Measurements from ENCODE around the gene TMOD4. TPM values are rescaled to one million over a fixed set of nuclear protein-coding genes. Genes with fewer than 3 reads are reported as not detected.

TMOD4 gene
- total and polyA plus RNA-seq, 2 experiments from 2014 or later: 0.44 TPM; not detected in 1

DNA sequence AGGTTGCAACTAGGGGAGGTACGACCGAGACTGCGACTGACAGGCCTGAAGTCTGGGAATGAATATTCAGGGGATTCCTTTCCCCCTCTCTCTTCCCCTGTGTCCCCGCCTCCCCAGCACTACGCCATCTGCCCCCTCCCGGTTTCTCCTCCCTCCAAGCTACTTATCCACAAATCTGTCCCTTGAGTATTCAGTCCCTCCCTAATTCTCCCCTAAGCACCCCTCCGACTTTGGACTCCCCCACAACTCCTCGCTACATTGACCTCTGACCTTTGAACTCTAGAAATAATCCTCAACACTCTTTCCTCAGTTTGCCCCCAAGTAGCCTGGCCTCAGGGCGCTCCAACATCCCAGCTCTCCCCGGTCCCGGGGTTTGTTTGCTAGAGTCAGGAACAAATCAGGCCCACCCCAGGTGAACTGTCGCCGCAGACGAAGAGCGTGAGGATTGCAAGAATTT is 10.5 kb downstream of the TMOD4 start:
- peak; percentile 62 for DNase-seq (ENCODE audit: low spot score)
- H3K9me3 ChIP-seq (ENCODE audit: low read depth): no peaks in the 10 kb centered on the region
- peak overlapping the region; percentile 80 for H3K4me2 ChIP-seq
- peak overlapping the region; percentile 64 for H3K4me3 ChIP-seq
- no peaks in the 10 kb centered on the region for H4K20me1 ChIP-seq (ENCODE audit: insufficient read depth, poor library complexity, severe bottlenecking)
- peak overlapping the region; percentile 86 for H2AFZ ChIP-seq
- TF ChIP-seq CTCF (IDR thresholded peaks at IDR 0.05; ENCODE audit: poor library complexity) (no peak), EZH2phosphoT487 (IDR thresholded peaks at IDR 0.05; ENCODE audit: low read depth, severe bottlenecking, unreplicated experiment) (no peak), EZH2 (IDR thresholded peaks at IDR 0.05; ENCODE audit: borderline replicate concordance) (no peak)
- H3K4me1 ChIP-seq (ENCODE audit: insufficient read depth): peaks cover 15% of the 10 kb centered on the region
- no peaks in the 10 kb centered on the region for H3K27me3 ChIP-seq
- H3K36me3 ChIP-seq (replicated peaks; ENCODE audit: insufficient read depth, low read depth): no peaks in the 10 kb centered on the region
- peak overlapping the region; percentile 88 for H3K27ac ChIP-seq
- peaks cover 37% of the 10 kb centered on the region for H3K79me2 ChIP-seq
- no peaks in the 10 kb centered on the region for H3K9me2 ChIP-seq (replicated peaks; ENCODE audit: insufficient read depth)
- WGBS (ENCODE audit: low lambda C conversion rate, missing lambda C conversion rate): 3% methylated on average over 15 of the region's 15 CpGs

DNA sequence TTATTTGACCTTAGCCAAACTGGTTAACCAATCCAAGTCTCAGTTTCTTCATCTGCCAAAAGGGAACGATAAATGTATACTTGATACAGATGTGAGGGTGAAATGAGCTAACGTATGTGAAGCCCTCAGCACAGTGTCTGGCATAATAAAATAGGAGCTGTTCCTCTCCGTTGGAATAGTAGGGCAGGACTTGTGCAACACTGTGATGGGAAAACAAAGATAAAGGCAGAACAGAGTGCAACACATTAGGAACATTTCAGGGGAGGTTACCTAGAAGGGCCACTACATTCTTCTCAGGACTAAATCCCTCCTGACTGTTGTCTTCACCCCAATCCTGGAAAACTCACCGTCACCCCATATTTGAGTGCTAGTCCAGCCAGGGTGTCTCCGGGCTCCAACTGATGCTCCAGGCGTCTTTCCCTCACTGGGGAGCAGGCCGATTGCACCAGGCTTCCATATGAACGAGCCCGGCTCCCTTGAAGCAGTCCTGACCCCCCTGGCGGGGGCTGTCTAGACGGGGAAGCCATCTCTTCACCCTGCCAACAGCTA is 11.0 kb downstream of the TMOD4 start:
- no peak for DNase-seq (ENCODE audit: low spot score)
- H2AFZ ChIP-seq: peak overlapping the region; percentile 86

DNA sequence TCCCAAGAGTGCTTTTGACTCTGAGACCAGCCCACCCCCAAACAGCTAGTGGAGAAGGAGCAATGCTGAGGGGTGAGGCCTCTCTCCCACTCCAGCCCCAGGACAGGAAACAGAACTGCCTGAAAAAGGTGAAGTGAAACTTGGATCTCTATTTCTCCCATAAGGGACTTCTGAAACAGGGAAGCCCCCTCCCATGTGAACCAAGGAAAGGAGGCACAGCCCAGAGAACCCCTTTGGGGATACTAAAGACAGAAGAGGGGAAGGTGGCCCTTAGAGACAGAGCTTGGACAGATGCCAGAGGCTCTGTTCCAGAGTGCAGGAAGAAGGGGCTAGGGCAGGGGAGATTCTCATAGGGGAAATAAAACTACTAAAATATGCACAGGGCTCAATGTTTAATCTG is 16.4 kb downstream of the TMOD4 start:
- no peak for TF ChIP-seq CTCF (IDR thresholded peaks at IDR 0.05; ENCODE audit: poor library complexity)
- TF ChIP-seq EZH2 (IDR thresholded peaks at IDR 0.05; ENCODE audit: borderline replicate concordance): no peak
- TF ChIP-seq EZH2phosphoT487 (IDR thresholded peaks at IDR 0.05; ENCODE audit: low read depth, severe bottlenecking, unreplicated experiment): no peak
- Histone ChIP-seq H3K36me3 (replicated peaks; ENCODE audit: insufficient read depth, low read depth) (no peaks in the 10 kb centered on the region), H3K4me2 (no peak overlapping the region), H3K79me2 (peaks cover 19% of the 10 kb centered on the region), H3K27ac (no peak overlapping the region), H3K9me3 (ENCODE audit: low read depth) (no peaks in the 10 kb centered on the region), H3K4me3 (no peak overlapping the region), H3K9me2 (replicated peaks; ENCODE audit: insufficient read depth) (no peaks in the 10 kb centered on the region), H3K27me3 (no peaks in the 10 kb centered on the region), H4K20me1 (ENCODE audit: insufficient read depth, poor library complexity, severe bottlenecking) (no peaks in the 10 kb centered on the region), H3K4me1 (ENCODE audit: insufficient read depth) (peaks cover 6% of the 10 kb centered on the region), H2AFZ (no peak overlapping the region)
- DNase-seq (ENCODE audit: low spot score): no peak

More for the DNA sequence above, 11.0 kb downstream of the TMOD4 start:
- Histone ChIP-seq H3K9me2 (replicated peaks; ENCODE audit: insufficient read depth) (no peaks in the 10 kb centered on the region), H3K27me3 (no peaks in the 10 kb centered on the region), H3K79me2 (peaks cover 37% of the 10 kb centered on the region), H4K20me1 (ENCODE audit: insufficient read depth, poor library complexity, severe bottlenecking) (no peaks in the 10 kb centered on the region), H3K9me3 (ENCODE audit: low read depth) (no peaks in the 10 kb centered on the region), H3K4me3 (peak overlapping the region; percentile 64), H3K36me3 (replicated peaks; ENCODE audit: insufficient read depth, low read depth) (no peaks in the 10 kb centered on the region), H3K4me1 (ENCODE audit: insufficient read depth) (peaks cover 15% of the 10 kb centered on the region), H3K4me2 (peak overlapping the region; percentile 80), H3K27ac (peak overlapping the region; percentile 88)
- 21% methylated on average over 11 of the region's 11 CpGs for WGBS (ENCODE audit: low lambda C conversion rate, missing lambda C conversion rate)
- TF ChIP-seq EZH2phosphoT487 (IDR thresholded peaks at IDR 0.05; ENCODE audit: low read depth, severe bottlenecking, unreplicated experiment) (no peak), EZH2 (IDR thresholded peaks at IDR 0.05; ENCODE audit: borderline replicate concordance) (no peak), CTCF (IDR thresholded peaks at IDR 0.05; ENCODE audit: poor library complexity) (no peak)
